ENCODE measurements around the gene HK1. TPM values are rescaled to one million over a fixed set of nuclear protein-coding genes. Genes with fewer than 3 reads are reported as not detected.

HK1 gene
- total RNA-seq, 1 donor from 2014 or later, result 106 TPM

DNA sequence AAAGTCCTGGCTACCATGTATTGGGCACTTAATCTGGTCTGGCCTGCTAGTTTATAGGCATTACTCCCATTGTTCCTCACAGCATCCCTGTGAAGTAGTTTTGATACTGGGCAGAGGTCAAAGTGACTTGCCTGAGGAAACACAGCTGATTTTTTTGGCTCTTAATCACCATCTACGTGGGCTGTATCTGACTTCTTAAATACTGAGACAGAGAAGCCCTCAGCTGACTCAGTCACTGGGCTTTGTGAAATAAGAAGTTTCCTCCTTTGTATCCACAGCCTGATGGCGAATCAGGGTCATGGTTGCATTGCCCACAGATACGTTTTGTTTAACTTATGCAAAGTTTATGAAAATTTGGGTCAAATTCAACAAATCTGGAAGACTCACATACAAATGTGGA lies 125.2 kb downstream of the HK1 start:
- no peak for DNase-seq (ENCODE audit: extremely low spot score in 2 of 2)
- Histone ChIP-seq H3K9me3 (no peaks in the 10 kb centered on the region), H3K4me3 (no peak overlapping the region), H3K27ac (peak overlapping the region; percentile 48), H3K36me3 (peaks cover 0 to 27% of the 10 kb centered on the region in 2 donors), H3K4me1 (peaks cover 62% of the 10 kb centered on the region), H3K27me3 (no peaks in the 10 kb centered on the region)
- intact Hi-C loops (cut with DNase I), result no loop called here
- no peak for TF ChIP-seq POLR2A (IDR thresholded peaks at IDR 0.05)
- TF ChIP-seq CTCF (IDR thresholded peaks at IDR 0.05), result no peak
- peak; percentile 3 to 40 for TF ChIP-seq POLR2AphosphoS5 (IDR thresholded peaks at IDR 0.05; ENCODE audit: insufficient read depth in 1 of 2, low read depth in 1 of 2)

GRCh38 chr10:69404786-69405185 lies 126.5 kb downstream of the HK1 start:
- Histone ChIP-seq H3K4me1 (peaks cover 63% of the 10 kb centered on the region), H3K4me3 (no peak overlapping the region), H3K36me3 (peaks cover 0 to 22% of the 10 kb centered on the region in 2 donors), H3K9me3 (no peaks in the 10 kb centered on the region), H3K27ac (peak overlapping the region; percentile 89), H3K27me3 (no peaks in the 10 kb centered on the region)
- intact Hi-C loops (cut with DNase I), result no loop called here
- DNase-seq (ENCODE audit: extremely low spot score in 2 of 2), result no peak
- TF ChIP-seq POLR2A (IDR thresholded peaks at IDR 0.05) (no peak), CTCF (IDR thresholded peaks at IDR 0.05) (no peak), POLR2AphosphoS5 (IDR thresholded peaks at IDR 0.05; ENCODE audit: insufficient read depth in 1 of 2, low read depth in 1 of 2) (no peak)

DNA sequence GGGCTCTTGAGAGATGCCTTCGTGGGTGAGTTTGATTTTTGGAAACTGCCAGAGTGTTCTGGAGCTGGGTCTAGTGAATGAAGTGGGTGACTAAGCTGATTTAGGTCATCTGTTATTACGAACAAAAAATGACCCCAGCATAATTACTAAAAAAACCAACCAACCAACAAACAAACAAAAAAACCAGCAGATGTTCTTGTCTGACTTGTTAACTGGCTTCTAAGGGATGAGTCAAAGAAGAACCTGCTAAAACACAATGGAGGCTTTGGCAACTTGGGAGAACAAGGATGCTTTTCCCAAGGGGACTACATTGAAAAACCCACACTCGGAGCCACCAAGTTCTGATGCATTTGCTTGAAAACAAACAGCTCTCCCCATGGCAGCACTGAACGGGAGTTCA lies 126.9 kb downstream of the HK1 start:
- Histone ChIP-seq H3K27ac (peak overlapping the region; percentile 89), H3K4me3 (no peak overlapping the region), H3K9me3 (no peaks in the 10 kb centered on the region), H3K27me3 (no peaks in the 10 kb centered on the region), H3K36me3 (peaks cover 0 to 18% of the 10 kb centered on the region in 2 donors), H3K4me1 (peaks cover 63% of the 10 kb centered on the region)
- intact Hi-C loops (cut with DNase I), result no loop called here
- DNase-seq (ENCODE audit: extremely low spot score in 2 of 2), result no peak
- TF ChIP-seq POLR2AphosphoS5 (IDR thresholded peaks at IDR 0.05; ENCODE audit: insufficient read depth in 1 of 2, low read depth in 1 of 2), result no peak
- TF ChIP-seq POLR2A (IDR thresholded peaks at IDR 0.05), result no peak
- no peak for TF ChIP-seq CTCF (IDR thresholded peaks at IDR 0.05)

- peak in 1 of 2 donors; percentile 92 for DNase-seq (ENCODE audit: extremely low spot score in 2 of 2)
- intact Hi-C loops (cut with DNase I), result no loop called here
Observed at GRCh38 chr10:69406302-69406811, 128.1 kb downstream of the HK1 start.

More at GRCh38 chr10:69406302-69406811, 128.1 kb downstream of the HK1 start:
- Histone ChIP-seq H3K9me3 (no peaks in the 10 kb centered on the region), H3K36me3 (peaks cover 0 to 6% of the 10 kb centered on the region in 2 donors), H3K4me3 (no peak overlapping the region), H3K27me3 (no peaks in the 10 kb centered on the region), H3K4me1 (peaks cover 63% of the 10 kb centered on the region), H3K27ac (peak overlapping the region; percentile 89)
- peak in 1 of 2 donors; percentile 56 for TF ChIP-seq POLR2AphosphoS5 (IDR thresholded peaks at IDR 0.05; ENCODE audit: insufficient read depth in 1 of 2, low read depth in 1 of 2)
- no peak for TF ChIP-seq CTCF (IDR thresholded peaks at IDR 0.05)
- no peak for TF ChIP-seq POLR2A (IDR thresholded peaks at IDR 0.05)
